GM19372 (cell line): ENCODE results near the gene RNF115.
"Not testable (repeated sequence)": the region's sequence is repeated elsewhere in the genome, so short reads cannot be mapped to it uniquely, and the experiment has no call there.

Experiments used
- ATAC-seq: cut with Tn5 transposase; IDR thresholded peaks from one replicate; pipeline ENCODE4 v1.9.1; 2021; ENCODE audit warnings: mild to moderate bottlenecking, low read depth, moderate library complexity; ENCODE audit not compliant: unreplicated experiment

The RNF115 gene

GRCh38 chr1:145823565-145824498 is at the start of gene RNF115, which contains the start of gene POLR3C:
Gene RNF115 (minus strand): TSS chr1:145824095. CDS start chr1:145823873, 222 bp downstream.
Gene POLR3C (plus strand): TSS chr1:145824200. CDS start chr1:145825777, 1,577 bp downstream.
- ATAC-seq = peak; percentile 85

DNA sequence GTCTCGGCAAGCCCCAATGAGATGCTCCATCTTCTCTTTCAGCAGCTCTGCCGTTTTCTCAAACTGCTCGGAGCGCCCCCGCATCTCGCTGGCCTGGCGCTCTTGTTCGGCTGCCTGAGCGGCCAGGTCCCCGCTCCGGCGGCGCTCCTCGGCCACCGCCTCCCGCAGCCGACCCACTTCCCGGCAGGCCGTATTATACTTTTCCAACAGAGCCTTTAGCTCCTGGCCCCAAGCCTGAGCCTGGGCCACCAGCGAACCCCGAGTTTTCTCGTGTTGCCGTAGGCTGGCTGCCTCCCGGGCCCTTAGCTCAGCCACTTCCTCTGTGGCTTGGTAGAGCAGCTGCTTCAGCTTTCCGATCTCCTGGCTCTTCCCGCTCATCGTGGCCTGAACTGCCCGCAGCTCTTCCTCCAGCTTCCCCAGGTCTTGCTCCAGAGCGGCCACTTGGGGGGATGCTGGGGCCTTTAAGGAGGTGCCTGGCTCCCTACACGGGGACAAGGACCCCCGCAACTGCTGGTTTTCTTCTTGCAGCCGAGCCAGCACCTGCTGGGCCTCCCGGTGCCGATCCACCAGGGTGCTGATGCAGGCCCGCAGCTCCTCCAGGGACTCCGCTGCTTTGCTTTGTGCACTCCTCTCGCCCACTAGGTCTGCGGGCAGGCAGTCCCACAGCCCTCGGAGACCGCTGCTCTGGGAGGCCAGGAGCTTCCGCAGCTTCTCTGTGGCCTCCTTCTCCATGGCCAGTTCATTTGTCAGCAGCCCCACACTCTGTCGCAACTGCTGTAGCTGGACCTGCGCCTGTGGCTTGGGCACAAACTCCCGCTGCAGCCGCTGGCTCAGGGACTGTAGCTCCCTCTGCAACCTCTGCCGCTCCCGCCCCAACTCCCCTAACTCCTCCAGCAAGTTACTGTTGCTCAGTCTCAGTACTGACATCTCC is 48.4 kb upstream of the RNF115 start:
- ATAC-seq = no peak

GRCh38 chr1:145868232-145868631 is 44.3 kb upstream of the RNF115 start:
- ATAC-seq = no peak

DNA sequence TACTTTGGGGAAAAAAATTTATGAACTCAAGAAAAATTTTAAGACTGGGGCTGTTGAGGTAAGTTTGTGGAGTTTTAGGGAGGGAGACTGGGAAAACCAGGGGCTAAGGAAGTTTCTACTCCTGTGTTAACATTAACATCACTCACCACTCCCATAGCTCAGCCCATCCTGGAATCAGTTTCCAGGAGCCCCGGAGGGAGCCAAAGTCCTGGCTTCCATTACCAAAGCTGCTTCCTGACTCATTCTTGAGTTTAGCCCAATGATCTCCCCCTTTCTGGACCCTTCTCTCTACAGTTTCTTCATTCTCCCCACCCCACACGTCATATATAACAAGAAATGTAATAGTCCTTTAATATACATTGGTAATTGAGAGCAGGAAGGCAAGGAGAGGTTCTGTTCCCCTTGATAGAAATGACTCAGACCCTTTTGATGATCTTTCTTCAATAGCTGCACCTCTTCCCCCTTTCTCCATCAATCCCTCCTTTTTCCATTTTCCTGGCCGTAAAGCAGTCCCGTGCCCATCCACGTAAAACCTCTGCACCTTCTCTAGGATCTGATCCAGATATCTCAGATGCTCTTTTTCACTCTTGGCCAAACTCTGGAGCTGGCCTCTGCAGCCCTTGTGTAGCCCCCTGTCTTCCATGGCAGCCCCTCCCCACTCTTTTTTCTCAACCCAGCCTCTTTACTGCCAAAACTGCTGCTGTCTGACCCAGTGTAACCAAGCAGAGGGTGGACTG is 39.6 kb upstream of the RNF115 start:
- ATAC-seq = no peak

GRCh38 chr1:145859491-145860023 is 35.7 kb upstream of the RNF115 start:
- peak; percentile 64 for ATAC-seq

- ATAC-seq = peak; percentile 79
Measured at GRCh38 chr1:145858901-145859490, 35.1 kb upstream of the RNF115 start, which contains the start of gene PIAS3. Gene PIAS3 (minus strand): TSS chr1:145859081. CDS start chr1:145858990, 91 bp downstream.

GRCh38 chr1:145858238-145858900 is 34.5 kb upstream of the RNF115 start:
- peak; percentile 22 for ATAC-seq

DNA sequence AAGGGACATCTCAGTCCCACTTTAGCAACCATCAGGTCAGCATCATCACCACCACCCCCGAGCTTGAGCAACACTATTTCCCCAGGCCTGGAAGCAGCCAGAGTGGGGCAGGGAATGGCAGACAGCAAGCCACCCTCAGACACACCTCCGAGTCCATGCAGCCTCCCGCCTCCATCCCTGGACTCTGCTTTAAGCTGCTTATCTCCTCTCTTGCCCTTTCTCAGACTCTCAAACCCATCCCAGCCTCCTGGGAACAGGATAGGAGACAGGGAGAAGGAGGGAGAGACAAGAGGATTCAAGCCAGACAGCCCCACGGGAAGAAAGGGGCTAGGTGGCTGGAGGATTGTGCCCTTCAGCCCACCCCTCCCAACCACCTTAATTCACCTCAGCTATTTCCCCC is 33.3 kb upstream of the RNF115 start:
- ATAC-seq = no peak

DNA sequence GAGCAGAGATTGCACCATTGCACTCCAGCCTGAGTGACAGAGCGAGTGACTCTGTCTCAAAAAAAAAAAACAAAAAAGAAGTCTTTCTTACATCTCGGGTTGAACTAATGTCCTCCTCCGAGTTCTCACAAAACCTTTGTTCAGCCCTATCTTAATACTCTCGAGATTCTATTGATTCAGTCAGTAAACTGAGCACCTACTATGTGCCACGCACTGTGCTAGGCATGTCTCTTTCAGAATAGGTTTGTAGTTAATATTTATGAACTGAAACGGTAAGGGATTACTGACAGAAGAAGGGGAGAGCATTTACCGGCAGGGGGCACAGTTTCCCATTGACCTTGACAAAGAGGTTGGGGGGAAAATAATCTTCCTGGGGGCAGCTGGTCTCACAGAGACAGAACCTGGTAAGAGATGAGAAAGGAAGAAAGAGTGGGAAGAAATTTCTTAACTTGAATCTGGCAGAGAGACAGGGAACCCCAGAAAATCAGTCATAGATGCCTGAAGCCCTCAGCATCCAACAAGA is 31.6 kb upstream of the RNF115 start:
- no peak for ATAC-seq

DNA sequence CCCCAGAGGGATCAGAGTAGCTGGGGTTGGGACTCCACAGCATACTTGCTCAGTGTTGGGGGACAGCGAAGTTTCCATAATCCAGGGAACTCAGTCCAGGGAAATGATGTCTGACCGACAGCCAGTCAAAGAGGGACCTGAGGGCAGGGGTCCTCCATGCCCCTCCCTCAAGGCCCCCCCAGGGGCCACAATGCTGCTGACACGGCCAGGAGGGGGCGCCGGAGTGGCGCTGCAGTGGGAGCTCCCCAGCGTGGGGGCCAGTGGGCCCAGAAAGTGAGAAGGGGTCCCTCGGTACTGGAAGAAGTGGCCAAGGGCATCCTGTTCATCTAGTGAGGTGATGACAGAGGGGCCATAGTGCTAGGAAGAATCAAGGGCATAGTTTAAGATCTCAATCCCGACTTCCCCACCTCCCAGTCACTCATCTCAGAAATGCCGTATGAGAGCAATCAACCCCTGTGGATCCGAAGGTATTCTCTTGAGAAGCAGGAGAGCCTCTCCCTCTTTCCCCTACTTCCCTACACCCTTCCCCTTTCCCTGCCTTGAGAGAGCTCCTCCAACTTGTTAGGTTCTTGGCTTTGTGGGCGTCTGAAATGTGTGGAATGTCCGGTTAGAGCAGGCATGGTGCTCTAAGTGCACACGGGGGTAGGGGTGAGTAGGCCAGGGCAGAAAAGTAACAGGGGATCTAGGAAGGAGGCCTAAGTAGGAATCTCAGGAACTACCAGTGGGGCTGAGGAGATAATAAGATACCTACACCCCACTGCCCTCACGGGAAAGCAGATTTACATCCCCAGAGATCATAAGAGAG is 25.7 kb upstream of the RNF115 start:
- no peak for ATAC-seq

DNA sequence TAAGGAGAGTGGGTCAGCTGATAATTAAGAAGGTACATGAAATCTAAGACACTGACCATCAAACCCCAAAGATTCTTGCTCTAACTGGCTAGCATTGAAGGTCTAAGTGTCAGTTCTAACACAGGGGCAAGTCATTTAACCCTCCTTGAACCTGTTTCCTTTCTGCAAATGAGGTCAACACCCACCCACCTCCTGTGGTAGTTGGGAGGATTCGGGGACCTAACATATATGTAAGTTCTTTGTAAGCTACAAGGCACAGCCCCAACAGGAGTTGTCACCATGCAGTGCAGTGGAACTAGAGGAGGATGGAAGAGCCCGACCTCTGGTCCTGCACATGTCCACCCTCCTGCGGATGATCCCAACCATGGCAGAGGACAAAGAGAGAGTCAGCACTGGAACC is 23.9 kb upstream of the RNF115 start:
- ATAC-seq = no peak

DNA sequence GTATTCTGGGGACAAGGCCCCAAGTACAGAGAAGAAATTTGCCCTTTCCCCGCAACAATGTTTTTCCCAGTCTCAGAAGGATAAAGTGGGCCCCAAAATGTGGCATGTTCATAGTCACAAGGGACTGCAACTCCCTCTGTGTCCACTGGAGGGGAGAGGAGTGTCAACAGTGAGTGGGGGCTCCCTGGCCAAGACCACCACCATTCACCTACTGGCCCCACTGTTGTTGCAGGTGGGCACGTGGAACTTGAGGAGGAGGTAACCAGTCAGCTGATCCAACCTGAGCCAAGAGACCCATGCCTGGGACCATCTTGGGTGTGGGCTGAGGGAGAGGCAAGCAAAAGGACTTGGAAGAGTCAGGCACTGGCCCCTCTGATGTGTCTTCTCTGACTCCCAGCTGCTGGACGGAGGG is 22.3 kb upstream of the RNF115 start:
- peak; percentile 34 for ATAC-seq

DNA sequence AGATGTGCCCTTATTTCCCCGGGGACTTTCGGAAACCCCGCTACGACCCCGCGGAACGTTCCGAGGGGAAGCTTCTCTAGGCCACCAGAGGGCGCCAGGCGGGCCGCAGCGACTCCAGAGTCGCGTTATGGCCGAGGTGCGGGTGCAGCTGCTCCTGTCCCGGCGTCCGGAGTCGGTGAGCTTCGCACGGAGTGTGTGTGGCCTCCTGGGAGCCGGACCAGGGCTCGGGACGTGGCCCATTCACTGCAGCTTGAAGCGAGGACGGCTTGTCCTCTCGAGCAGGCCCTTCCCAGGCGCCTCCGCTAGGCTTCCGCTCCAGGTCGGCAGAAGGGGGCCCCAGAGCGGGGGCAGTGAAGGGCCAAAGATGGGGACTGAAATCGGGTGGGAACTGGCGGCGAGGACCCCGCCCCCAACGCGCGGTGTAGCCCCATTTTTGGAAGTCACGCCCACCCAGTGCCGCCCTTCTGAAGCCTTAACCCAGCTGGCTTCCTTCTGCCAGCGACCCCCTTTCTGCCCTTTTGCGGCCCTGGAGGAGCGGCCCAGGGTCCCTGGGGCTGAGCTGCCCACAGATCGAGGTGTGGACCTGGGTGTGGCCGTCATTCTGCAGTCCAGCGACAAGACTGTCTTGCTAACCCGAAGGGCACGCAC is 21.7 kb upstream of the RNF115 start, which contains the start of gene NUDT17:
NUDT17 (plus strand) TSS at position 117 of the 648 bp plus-strand sequence; CDS start at position 128, 11 bp downstream.
- peak; percentile 63 for ATAC-seq

DNA sequence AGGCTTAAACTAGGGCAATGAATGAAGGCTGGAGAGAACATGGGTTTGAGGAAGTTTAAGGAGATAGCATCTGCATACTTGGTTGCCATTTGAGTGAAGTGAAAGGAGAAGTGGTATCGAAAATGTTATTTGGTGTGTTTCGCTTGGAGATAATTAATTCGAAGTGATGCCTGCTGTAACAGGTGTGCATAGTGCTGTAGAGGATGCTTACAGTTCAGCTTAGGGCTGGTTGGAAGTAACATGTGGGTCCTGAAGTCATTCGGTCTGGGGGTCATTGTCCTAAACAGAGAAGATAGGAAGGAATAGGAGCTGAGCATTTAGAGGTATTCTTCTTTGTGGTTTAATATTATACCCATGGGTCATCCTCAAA is 21.2 kb upstream of the RNF115 start:
- ATAC-seq = peak; percentile 51

- ATAC-seq = no peak
Measured at GRCh38 chr1:145843031-145843430, 19.1 kb upstream of the RNF115 start.

DNA sequence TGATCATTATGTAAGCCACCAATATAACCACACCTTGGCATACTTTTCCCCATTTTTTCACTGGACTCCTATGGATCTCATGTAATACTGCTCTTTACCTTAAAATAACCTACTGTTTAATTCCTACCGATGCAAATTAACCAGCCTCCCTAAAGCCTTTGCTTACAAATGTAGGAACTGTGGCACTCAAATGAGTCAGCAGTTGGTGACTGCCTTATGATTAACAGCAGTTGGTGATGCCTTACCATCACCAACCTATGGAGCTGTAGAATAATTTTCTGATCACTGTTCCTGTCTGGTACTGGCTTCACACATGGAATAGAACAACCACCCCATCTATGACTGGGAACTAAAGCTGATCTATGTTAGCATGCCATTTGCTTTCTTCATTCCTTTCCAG is 13.8 kb upstream of the RNF115 start:
- no peak for ATAC-seq

DNA sequence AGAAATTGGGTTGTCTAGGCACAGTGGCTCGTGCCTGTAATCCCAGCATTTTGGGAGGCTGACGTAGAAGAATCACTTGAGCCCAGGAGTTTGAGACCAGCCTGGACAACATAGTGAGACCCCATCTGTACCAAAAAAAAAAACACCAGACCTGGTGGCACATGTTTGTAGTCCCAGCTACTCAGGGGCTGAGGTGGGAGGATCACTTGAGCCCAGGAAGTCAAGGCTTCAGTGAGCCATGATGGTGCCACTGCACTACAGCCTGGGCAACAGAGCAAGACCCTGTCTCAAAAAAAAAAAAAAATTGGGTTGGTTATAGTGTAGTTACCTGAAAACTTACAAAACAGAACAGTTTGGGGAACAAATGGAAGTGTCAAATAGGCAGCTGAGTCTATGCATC is 6.9 kb upstream of the RNF115 start:
- not testable (repeated sequence) for ATAC-seq
